Astrocyte (in vitro differentiated cells and primary cell): Measurements from ENCODE around the gene TNFAIP6. TPM values are rescaled to one million over a fixed set of nuclear protein-coding genes. Genes with fewer than 3 reads are reported as not detected.
"Not testable (repeated sequence)": the region's sequence is repeated elsewhere in the genome, so short reads cannot be mapped to it uniquely, and the experiment has no call there.

Source experiments
- DNase-seq: peaks from one replicate; pipeline ENCODE4 v3.0.0-alpha.2; 2010; ENCODE audit warnings: low read depth
- FAIRE-seq: peaks from 2 replicates; lab custom pipeline; 2011; peaks lifted over from hg19 to GRCh38; lab: Jason Lieb, UNC
- H2AFZ ChIP-seq: 2 replicates; pipeline ENCODE4 v1.6.0; 2012; ENCODE audit warnings: low read depth, low read length, inconsistent platforms
- H3K27ac ChIP-seq: 2 replicates; pipeline ENCODE4 v1.5.1; 2011; ENCODE audit warnings: low read depth, low read length, inconsistent platforms
- H3K27me3 ChIP-seq: 2 replicates; pipeline ENCODE4 v1.6.0; 2011; ENCODE audit warnings: low read length, inconsistent platforms; ENCODE audit not compliant: insufficient read depth
- H3K36me3 ChIP-seq: 2 replicates; pipeline ENCODE4 v1.5.1; 2011; ENCODE audit warnings: low read length, inconsistent platforms; ENCODE audit not compliant: insufficient read depth
- H3K4me1 ChIP-seq: 2 replicates; pipeline ENCODE4 v1.5.1; 2011; ENCODE audit warnings: low read length, inconsistent platforms; ENCODE audit not compliant: insufficient read depth
- H3K4me2 ChIP-seq: 2 replicates; pipeline ENCODE4 v1.6.0; 2012; ENCODE audit warnings: low read length, inconsistent platforms
- H3K4me3 ChIP-seq: 2 replicates; pipeline ENCODE4 v1.5.1; 2011; ENCODE audit warnings: low read depth, mild to moderate bottlenecking, low read length, inconsistent platforms; ENCODE audit not compliant: insufficient read depth
- H3K79me2 ChIP-seq: 2 replicates; pipeline ENCODE4 v1.6.0; 2012; ENCODE audit warnings: mild to moderate bottlenecking, low read length, inconsistent platforms; ENCODE audit not compliant: insufficient read depth
- H3K9ac ChIP-seq: 2 replicates; pipeline ENCODE4 v1.6.0; 2012; ENCODE audit warnings: mild to moderate bottlenecking, low read length, inconsistent platforms
- H3K9me3 ChIP-seq: 2 replicates; pipeline ENCODE4 v1.5.1; 2012; ENCODE audit warnings: low read depth, mild to moderate bottlenecking, low read length, inconsistent platforms; ENCODE audit not compliant: insufficient read depth
- H4K20me1 ChIP-seq: 2 replicates; pipeline ENCODE4 v1.6.0; 2012; ENCODE audit warnings: low read length, inconsistent platforms; ENCODE audit not compliant: insufficient read depth
- H3K27ac Mint-ChIP-seq: one replicate; pipeline ENCODE4 v1.8.0; 2021; ENCODE audit warnings: mild to moderate bottlenecking, mixed read lengths; ENCODE audit not compliant: unreplicated experiment
- H3K27me3 Mint-ChIP-seq: one replicate; pipeline ENCODE4 v1.8.0; 2021; ENCODE audit warnings: low read depth, mixed read lengths; ENCODE audit not compliant: unreplicated experiment
- H3K36me3 Mint-ChIP-seq: one replicate; pipeline ENCODE4 v1.8.0; 2021; ENCODE audit warnings: low read depth, mixed read lengths; ENCODE audit not compliant: unreplicated experiment
- H3K4me1 Mint-ChIP-seq: one replicate; pipeline ENCODE4 v1.8.0; 2021; ENCODE audit warnings: low read depth, mixed read lengths; ENCODE audit not compliant: unreplicated experiment
- H3K4me3 Mint-ChIP-seq: one replicate; pipeline ENCODE4 v1.8.0; 2021; ENCODE audit warnings: mild to moderate bottlenecking, moderate library complexity, mixed read lengths; ENCODE audit not compliant: unreplicated experiment
- H3K9me3 Mint-ChIP-seq: one replicate; pipeline ENCODE4 v1.8.0; 2021; ENCODE audit warnings: mild to moderate bottlenecking, mixed read lengths; ENCODE audit not compliant: unreplicated experiment
- CTCF ChIP-seq: IDR thresholded peaks from 2 replicates; pipeline ENCODE4 v1.5.1; 2011; ENCODE audit warnings: low read depth, mild to moderate bottlenecking, inconsistent platforms, low read length, moderate library complexity; ENCODE audit not compliant: insufficient read depth
- EZH2 ChIP-seq: IDR thresholded peaks from 2 replicates; pipeline ENCODE4 v1.6.1; 2012; ENCODE audit warnings: mild to moderate bottlenecking, low read length, inconsistent platforms; ENCODE audit not compliant: insufficient read depth
- total RNA-seq: library from RNA; stranded (reverse); gene quantifications from 2 replicates; pipeline ENCODE4 v1.2.1, GENCODE V29; 2021

Gene TNFAIP6
- total RNA-seq, 1 donor from 2014 or later: 0.75 TPM

- Mint-ChIP-seq H3K9me3 (peaks cover 5% of the 10 kb centered on the region), H3K36me3 (no peaks in the 10 kb centered on the region), H3K27me3 (no peaks in the 10 kb centered on the region), H3K4me3 (no peak overlapping the region), H3K4me1 (peaks cover 8% of the 10 kb centered on the region), H3K27ac (no peak overlapping the region)
- Histone ChIP-seq H3K9ac (no peak overlapping the region), H3K4me2 (no peak overlapping the region), H3K36me3 (no peaks in the 10 kb centered on the region), H3K4me3 (no peak overlapping the region), H2AFZ (no peak overlapping the region), H3K27me3 (no peaks in the 10 kb centered on the region), H4K20me1 (no peaks in the 10 kb centered on the region), H3K27ac (no peak overlapping the region), H3K79me2 (no peaks in the 10 kb centered on the region), H3K9me3 (no peaks in the 10 kb centered on the region), H3K4me1 (peaks cover 11% of the 10 kb centered on the region)
- TF ChIP-seq EZH2: no peak
- no peak for TF ChIP-seq CTCF
- no peak for DNase-seq
- FAIRE-seq: no peak
These were observed 19.3 kb upstream of the TNFAIP6 start for GRCh38 chr2:151338115-151338514.

GRCh38 chr2:151343073-151343472 lies 14.3 kb upstream of the TNFAIP6 start:
- H3K9ac ChIP-seq: no peak overlapping the region
- no peak overlapping the region for H3K4me2 ChIP-seq
- FAIRE-seq (no peak), DNase-seq (no peak)
- H3K4me1 ChIP-seq: peaks cover 3% of the 10 kb centered on the region
- H3K27me3 ChIP-seq: no peaks in the 10 kb centered on the region
- no peak overlapping the region for H3K27ac Mint-ChIP-seq
- H3K27me3 Mint-ChIP-seq: no peaks in the 10 kb centered on the region
- no peak overlapping the region for H3K4me3 Mint-ChIP-seq
- no peak overlapping the region for H3K27ac ChIP-seq
- no peaks in the 10 kb centered on the region for H3K4me1 Mint-ChIP-seq
- peaks cover 7% of the 10 kb centered on the region for H3K9me3 Mint-ChIP-seq
- no peaks in the 10 kb centered on the region for H3K9me3 ChIP-seq
- H3K4me3 ChIP-seq: no peak overlapping the region
- H4K20me1 ChIP-seq: no peaks in the 10 kb centered on the region
- no peak overlapping the region for H2AFZ ChIP-seq
- H3K36me3 ChIP-seq: no peaks in the 10 kb centered on the region
- TF ChIP-seq CTCF (no peak), EZH2 (no peak)
- H3K36me3 Mint-ChIP-seq: peaks cover 2% of the 10 kb centered on the region
- H3K79me2 ChIP-seq: no peaks in the 10 kb centered on the region

GRCh38 chr2:151344191-151344590 lies 13.2 kb upstream of the TNFAIP6 start:
- not testable (repeated sequence) for H4K20me1 ChIP-seq, H3K36me3 Mint-ChIP-seq, DNase-seq, H3K79me2 ChIP-seq, H3K27ac Mint-ChIP-seq, H3K27me3 Mint-ChIP-seq, H3K9me3 ChIP-seq, H3K4me3 Mint-ChIP-seq, H3K27me3 ChIP-seq, H3K4me2 ChIP-seq, H3K4me1 ChIP-seq, H3K4me3 ChIP-seq, FAIRE-seq, H3K9ac ChIP-seq, H2AFZ ChIP-seq, H3K4me1 Mint-ChIP-seq, H3K9me3 Mint-ChIP-seq, H3K27ac ChIP-seq, H3K36me3 ChIP-seq
